RWPE1 (cell line): ENCODE results near the gene EPAS1.

Experiments
- CTCF ChIA-PET: fragments of 350-600 bp; sonication (Branson Sonifier 250); formaldehyde crosslinking; extraction: SDS; loops from one replicate; lab custom pipeline; 2021; lab: Yijun Ruan, JAX
- POLR2A ChIA-PET: fragments of 400-600 bp; formaldehyde crosslinking; extraction: SDS; loops from one replicate; lab custom pipeline; 2020; ENCODE audit warnings: antibody characterized with exemption; ENCODE audit not compliant: low non-redundant PET; lab: Yijun Ruan, JAX
- DNase-seq: peaks from one replicate; pipeline ENCODE4 v3.0.0; 2012; ENCODE audit warnings: low spot score
- H3K27ac ChIP-seq: fragments of 450-650 bp; 2 replicates; pipeline ENCODE4 v1.5.1; 2017
- CTCF ChIP-seq: fragments of 450-650 bp; conservative IDR thresholded peaks from 2 replicates; pipeline ENCODE4 v1.5.1; 2017; ENCODE audit warnings: low read depth, mild to moderate bottlenecking

Gene EPAS1

GRCh38 chr2:46263347-46263746 lies 33.9 kb upstream of the EPAS1 start:
- no peak overlapping the region for H3K27ac ChIP-seq
- no peak for DNase-seq
- no peak for TF ChIP-seq CTCF
- ChIA-PET POLR2A (no interaction called here), CTCF (no interaction called here)

GRCh38 chr2:46264447-46264846 lies 32.8 kb upstream of the EPAS1 start:
- DNase-seq = no peak
- POLR2A ChIA-PET = no interaction called here
- CTCF ChIA-PET = interaction anchor here (0.7 to 0.8 kb wide), 3 partner anchors 15 to 289 kb away, joined by 3 to 5 read pairs (median 4); no protein-coding TSS in a partner anchor
- no peak for TF ChIP-seq CTCF
- H3K27ac ChIP-seq = no peak overlapping the region

GRCh38 chr2:46266134-46266533 lies 31.1 kb upstream of the EPAS1 start:
- DNase-seq = no peak
- H3K27ac ChIP-seq = no peak overlapping the region
- POLR2A ChIA-PET = no interaction called here
- TF ChIP-seq CTCF = no peak
- CTCF ChIA-PET = no interaction called here

GRCh38 chr2:46267616-46268015 lies 29.6 kb upstream of the EPAS1 start:
- DNase-seq = no peak
- ChIA-PET POLR2A (no interaction called here), CTCF (no interaction called here)
- no peak overlapping the region for H3K27ac ChIP-seq
- no peak for TF ChIP-seq CTCF

- no peak for TF ChIP-seq CTCF
- CTCF ChIA-PET = no interaction called here
- POLR2A ChIA-PET = no interaction called here
- no peak overlapping the region for H3K27ac ChIP-seq
- no peak for DNase-seq
These were observed 29.0 kb upstream of the EPAS1 start for GRCh38 chr2:46268196-46268595.

- POLR2A ChIA-PET = no interaction called here
- DNase-seq = no peak
- CTCF ChIA-PET = no interaction called here
- no peak overlapping the region for H3K27ac ChIP-seq
- TF ChIP-seq CTCF = no peak
These were observed 28.2 kb upstream of the EPAS1 start for GRCh38 chr2:46269001-46269400.
